HL-60 (cell line): ENCODE measurements around the gene NAA10.

ENCODE experiments used
- GABPA ChIP-seq: IDR thresholded peaks from 2 replicates; pipeline ENCODE4 v1.6.1; 2012; ENCODE audit warnings: low read depth
- TF ChIP-seq, protein P1 (sequence below): IDR thresholded peaks from one replicate; pipeline ENCODE4 v1.5.1; 2011; ENCODE audit warnings: low read length, control low read depth, inconsistent platforms; ENCODE audit not compliant: insufficient read depth
- TF ChIP-seq, protein P2 (sequence below): IDR thresholded peaks from 2 replicates; pipeline ENCODE4 v1.6.1; 2012; ENCODE audit warnings: low read depth; ENCODE audit not compliant: insufficient replicate concordance

DNA sequence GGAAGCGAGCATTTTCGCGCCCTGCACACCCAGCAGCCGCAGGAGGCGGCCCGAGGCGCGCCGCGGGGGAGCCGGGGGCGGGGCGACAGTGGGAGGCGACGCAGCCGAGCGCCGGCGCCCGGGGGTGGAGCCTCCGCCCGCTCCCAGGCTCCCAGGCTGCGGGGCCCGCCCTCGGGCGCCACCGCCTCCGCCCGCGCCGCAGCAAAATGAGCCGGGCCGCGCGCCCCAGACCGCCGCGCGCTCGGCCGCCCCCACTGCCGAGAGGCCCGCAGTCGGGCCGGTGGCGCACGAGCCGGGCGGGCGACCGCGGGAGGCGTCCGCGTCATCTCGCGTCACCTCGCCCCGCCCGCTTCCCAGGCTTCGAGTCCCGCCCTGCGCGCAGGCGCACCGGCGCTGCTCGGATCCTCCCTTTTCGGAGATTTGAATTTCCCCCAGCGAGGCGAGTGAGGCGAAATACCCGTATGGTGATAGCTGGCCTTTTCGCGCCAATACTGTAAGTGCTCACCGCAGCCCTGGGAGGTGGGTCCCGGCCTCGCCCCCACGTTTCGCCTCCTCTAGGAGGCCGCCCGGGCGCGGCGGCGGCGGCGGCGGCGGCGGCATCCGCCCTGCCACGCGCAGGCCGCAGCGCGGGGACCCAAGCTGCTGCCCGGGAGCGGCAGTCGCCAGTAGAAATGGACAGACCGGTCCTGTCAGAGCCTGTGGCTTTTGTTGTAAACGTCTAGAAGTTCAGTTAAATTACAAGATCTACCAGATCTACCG is 37.7 kb upstream of the NAA10 start, which contains the start of gene TMEM187:
- TF ChIP-seq, protein P1, sequence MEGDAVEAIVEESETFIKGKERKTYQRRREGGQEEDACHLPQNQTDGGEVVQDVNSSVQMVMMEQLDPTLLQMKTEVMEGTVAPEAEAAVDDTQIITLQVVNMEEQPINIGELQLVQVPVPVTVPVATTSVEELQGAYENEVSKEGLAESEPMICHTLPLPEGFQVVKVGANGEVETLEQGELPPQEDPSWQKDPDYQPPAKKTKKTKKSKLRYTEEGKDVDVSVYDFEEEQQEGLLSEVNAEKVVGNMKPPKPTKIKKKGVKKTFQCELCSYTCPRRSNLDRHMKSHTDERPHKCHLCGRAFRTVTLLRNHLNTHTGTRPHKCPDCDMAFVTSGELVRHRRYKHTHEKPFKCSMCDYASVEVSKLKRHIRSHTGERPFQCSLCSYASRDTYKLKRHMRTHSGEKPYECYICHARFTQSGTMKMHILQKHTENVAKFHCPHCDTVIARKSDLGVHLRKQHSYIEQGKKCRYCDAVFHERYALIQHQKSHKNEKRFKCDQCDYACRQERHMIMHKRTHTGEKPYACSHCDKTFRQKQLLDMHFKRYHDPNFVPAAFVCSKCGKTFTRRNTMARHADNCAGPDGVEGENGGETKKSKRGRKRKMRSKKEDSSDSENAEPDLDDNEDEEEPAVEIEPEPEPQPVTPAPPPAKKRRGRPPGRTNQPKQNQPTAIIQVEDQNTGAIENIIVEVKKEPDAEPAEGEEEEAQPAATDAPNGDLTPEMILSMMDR: no peak
- no peak for TF ChIP-seq GABPA
- TF ChIP-seq, protein P2, sequence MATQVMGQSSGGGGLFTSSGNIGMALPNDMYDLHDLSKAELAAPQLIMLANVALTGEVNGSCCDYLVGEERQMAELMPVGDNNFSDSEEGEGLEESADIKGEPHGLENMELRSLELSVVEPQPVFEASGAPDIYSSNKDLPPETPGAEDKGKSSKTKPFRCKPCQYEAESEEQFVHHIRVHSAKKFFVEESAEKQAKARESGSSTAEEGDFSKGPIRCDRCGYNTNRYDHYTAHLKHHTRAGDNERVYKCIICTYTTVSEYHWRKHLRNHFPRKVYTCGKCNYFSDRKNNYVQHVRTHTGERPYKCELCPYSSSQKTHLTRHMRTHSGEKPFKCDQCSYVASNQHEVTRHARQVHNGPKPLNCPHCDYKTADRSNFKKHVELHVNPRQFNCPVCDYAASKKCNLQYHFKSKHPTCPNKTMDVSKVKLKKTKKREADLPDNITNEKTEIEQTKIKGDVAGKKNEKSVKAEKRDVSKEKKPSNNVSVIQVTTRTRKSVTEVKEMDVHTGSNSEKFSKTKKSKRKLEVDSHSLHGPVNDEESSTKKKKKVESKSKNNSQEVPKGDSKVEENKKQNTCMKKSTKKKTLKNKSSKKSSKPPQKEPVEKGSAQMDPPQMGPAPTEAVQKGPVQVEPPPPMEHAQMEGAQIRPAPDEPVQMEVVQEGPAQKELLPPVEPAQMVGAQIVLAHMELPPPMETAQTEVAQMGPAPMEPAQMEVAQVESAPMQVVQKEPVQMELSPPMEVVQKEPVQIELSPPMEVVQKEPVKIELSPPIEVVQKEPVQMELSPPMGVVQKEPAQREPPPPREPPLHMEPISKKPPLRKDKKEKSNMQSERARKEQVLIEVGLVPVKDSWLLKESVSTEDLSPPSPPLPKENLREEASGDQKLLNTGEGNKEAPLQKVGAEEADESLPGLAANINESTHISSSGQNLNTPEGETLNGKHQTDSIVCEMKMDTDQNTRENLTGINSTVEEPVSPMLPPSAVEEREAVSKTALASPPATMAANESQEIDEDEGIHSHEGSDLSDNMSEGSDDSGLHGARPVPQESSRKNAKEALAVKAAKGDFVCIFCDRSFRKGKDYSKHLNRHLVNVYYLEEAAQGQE: no peak
